ENCODE measurements around the gene PTPN14.
"Not testable (repeated sequence)": the region's sequence is repeated elsewhere in the genome, so short reads cannot be mapped to it uniquely, and the experiment has no call there.

Gene PTPN14

DNA sequence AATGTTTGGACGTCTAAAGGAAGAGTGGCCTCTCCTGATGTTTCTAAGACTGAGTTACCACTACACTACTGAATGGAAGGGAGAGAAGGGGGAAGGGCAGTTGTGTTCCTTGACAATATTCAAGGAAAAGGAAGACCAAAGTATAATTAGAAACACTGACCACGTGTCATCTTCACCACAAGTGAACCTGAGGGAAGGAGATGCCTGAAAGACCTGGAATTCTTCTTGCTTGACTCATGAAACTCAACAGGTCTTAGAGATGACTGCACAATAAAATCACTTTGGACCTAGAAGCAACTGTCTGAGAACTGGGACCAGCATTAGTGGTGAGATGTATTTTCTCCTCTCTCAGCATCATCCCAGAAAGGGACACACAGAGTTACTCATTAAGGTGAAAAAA, 56.7 kb downstream of the PTPN14 start:
- H3K4me3 ChIP-seq (ENCODE audit: low read depth, low read length): no peak overlapping the region
- no peak for TF ChIP-seq CTCF (IDR thresholded peaks at IDR 0.05; ENCODE audit: low read depth, low read length)

- H3K4me3 ChIP-seq (ENCODE audit: low read depth, low read length): not testable (repeated sequence)
Measured at GRCh38 chr1:214494179-214494578, 57.2 kb downstream of the PTPN14 start.

- no peak for TF ChIP-seq CTCF (IDR thresholded peaks at IDR 0.05; ENCODE audit: low read depth, low read length)
- H3K4me3 ChIP-seq (ENCODE audit: low read depth, low read length): no peak overlapping the region
Measured at GRCh38 chr1:214493126-214493796, 58.1 kb downstream of the PTPN14 start.

GRCh38 chr1:214492401-214493075, 58.9 kb downstream of the PTPN14 start:
- no peak for TF ChIP-seq CTCF (IDR thresholded peaks at IDR 0.05; ENCODE audit: low read depth, low read length)
- no peak overlapping the region for H3K4me3 ChIP-seq (ENCODE audit: low read depth, low read length)

DNA sequence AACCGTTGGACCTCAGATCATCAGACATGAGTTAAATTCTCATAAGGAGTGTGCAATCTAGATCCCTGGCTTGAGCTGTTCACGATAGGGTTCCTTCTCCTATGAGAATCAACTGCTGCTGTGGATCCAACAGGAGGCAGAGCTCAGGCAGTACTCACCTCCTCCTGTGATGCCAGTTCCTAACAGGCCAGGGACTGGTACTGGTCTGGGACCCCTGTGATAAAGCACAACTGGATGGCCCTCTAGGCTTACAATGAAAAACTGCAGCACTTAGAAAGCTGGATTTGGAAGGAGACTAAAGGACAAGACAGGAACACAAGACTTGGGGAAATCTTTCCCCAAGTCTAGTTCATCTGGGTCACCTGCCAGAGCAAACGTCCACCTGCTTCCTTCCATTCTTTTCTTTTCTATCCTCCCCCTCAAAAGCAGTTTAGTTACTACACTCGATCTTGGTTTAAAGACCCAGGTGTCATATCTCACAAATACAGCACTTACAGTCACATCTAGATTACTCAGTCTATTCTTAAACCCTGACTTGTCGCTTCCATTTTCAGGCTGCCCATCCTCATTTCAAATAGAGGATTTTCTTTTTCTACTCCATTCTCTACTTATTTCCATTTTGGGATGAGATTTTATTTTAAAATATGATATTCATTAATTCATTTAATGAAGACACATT, 59.8 kb downstream of the PTPN14 start:
- TF ChIP-seq CTCF (IDR thresholded peaks at IDR 0.05; ENCODE audit: low read depth, low read length): no peak
- no peak overlapping the region for H3K4me3 ChIP-seq (ENCODE audit: low read depth, low read length)

GRCh38 chr1:214485151-214485550, 66.3 kb downstream of the PTPN14 start:
- no peak for TF ChIP-seq CTCF (IDR thresholded peaks at IDR 0.05; ENCODE audit: low read depth, low read length)
- H3K4me3 ChIP-seq (ENCODE audit: low read depth, low read length): no peak overlapping the region

GRCh38 chr1:214483180-214483579, 68.2 kb downstream of the PTPN14 start:
- H3K4me3 ChIP-seq (ENCODE audit: low read depth, low read length): not testable (repeated sequence)

DNA sequence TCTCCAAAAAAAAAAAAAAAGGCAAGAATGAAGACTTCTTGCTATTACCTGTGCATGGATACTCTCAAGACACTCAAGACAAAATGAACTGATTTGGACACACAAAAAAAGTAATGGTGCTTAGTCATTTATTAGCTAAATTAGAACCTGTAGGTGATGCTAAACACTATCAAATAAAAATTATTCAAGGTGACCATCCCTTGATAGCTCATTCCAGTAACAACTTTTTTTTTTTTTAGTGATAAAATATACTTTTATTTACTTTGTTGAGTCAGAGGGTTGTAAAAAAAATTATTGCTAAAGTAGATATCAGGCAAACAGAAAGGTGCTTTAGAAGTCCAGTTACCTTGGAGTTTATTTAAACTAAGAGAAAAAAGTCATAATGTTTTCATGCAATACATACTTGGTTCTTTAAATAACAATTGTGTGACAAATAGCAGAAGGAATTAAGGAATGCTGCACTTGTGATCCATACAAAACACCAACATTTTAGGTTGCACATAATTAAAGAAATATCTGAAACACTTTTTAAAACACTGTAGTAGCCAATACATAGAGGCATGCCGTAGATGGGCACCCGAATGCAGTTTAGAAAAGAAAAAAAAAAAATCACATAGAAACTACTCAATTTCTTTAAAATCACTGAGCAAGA, 69.3 kb downstream of the PTPN14 start:
- H3K4me3 ChIP-seq (ENCODE audit: low read depth, low read length): not testable (repeated sequence)

All from WI38 (cell line).